NCI-H2227 (cell line): Measurements from ENCODE around the gene ATP7A.
"Not testable (repeated sequence)": the region's sequence is repeated elsewhere in the genome, so short reads cannot be mapped to it uniquely, and the experiment has no call there.

ENCODE experiments used
- DNase-seq: peaks from one replicate; lab custom pipeline; 2025; ENCODE audit not compliant: unreplicated experiment; lab: John Stamatoyannopoulos, UW

Gene ATP7A

DNA sequence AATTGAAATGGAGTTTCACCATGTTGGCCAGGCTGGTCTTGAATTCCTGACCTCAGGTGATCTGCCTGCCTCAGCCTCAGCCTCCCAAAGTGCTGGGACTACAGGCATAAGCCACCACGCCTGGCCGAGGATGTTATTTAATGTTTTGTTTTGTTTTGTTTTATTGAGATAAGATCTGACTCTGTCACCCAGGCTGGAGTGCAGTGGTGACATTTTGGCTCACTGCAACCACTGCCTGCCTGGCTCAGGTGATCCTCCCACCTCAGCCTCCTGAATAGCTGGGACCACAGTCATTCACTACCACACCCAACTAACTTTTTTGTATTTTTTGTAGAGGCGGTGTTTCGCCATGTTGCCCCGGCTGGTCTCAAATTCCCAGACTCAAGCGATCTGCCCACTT, 34.5 kb downstream of the ATP7A start:
- not testable (repeated sequence) for DNase-seq

DNA sequence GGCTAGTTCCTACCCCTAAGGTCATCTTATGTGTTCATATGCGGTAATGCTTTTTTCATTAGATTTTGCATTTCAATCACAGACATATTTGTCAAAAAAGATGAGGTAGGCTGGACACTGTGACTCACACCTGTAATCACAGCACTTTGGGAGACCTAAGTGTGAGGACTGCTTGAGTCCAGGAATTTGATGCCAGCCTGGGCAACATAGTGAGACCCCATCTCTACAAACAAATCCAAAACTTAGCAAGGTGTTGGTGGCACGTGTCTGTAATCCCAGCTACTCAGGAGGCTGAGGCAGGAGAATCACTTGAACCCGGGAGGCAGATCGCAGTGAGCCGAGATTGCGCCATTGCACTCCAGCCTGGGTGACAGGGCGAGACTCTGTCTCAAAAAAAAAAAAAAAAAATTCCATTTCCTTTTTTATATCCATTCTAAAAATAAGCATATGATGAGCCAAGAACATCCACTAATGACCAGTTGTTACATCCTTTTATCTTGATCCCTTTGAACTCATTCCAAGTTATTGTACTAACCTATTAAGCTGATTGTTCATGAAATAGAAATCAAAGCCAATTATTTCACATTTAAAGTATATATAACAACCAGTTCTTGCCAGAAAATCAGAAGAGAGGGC, 35.5 kb downstream of the ATP7A start:
- DNase-seq: no peak

DNA sequence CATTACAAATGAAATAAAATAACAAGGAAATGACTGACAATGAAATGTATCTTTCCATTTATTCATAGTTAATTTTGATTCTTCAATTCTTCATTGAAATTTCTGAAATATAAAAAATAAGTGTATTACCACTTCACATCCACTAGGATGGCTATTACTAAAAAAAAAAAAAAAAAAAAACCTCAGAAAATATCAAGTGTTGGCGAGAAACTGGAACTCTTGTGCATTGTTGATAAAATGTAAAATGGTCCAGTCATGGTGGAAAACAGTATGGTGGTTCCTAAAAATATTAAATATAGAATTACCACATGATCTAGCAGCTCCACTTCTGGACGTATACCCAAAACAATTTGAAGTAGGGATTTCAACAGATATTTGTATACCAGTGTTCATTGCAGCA, 36.1 kb downstream of the ATP7A start:
- no peak for DNase-seq

GRCh38 chrX:77949840-77950239, 39.3 kb downstream of the ATP7A start:
- no peak for DNase-seq

GRCh38 chrX:77952173-77952572, 41.7 kb downstream of the ATP7A start:
- no peak for DNase-seq

DNA sequence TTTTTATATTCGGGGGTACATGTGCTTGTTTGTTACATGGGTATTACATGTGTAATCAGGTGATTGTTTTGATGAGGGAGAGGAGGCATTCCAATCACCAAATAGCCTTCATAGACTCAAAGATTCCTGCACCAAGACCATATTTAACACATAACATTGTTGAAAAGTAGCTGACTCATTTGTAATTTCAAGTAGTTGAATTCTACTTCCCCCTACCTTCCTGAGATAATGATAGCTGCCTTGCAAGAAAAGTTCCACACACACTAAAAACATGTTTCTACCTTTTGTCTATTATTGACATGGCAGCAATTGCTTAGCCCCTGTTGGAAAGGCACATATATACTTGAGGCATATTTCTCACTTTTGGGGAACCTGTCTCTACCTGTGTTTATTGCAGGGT, 42.8 kb downstream of the ATP7A start:
- DNase-seq: no peak

- no peak for DNase-seq
Observed at GRCh38 chrX:77953708-77954107, 43.2 kb downstream of the ATP7A start.

DNA sequence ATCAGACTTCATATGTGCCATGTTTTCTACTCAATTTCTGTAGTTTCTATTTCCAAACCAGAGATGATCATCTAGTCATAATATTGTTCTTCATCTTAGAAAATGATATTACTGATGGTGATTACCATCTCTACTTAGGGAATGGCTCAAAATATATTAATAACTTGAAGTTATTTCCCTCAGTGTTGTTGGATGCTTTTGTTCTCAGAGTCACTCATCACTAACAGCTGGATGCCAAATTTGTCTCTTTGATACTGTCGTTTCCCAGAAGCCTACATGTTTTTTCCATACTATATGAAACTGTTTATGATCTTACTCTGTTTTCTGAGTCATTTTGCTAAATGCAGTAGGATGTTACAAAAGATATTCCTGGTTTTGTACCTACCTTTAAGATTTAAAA, 50.1 kb downstream of the ATP7A start:
- DNase-seq: no peak

- DNase-seq: no peak
Observed at GRCh38 chrX:77961063-77961462, 50.6 kb downstream of the ATP7A start.

GRCh38 chrX:77962068-77962902, 51.8 kb downstream of the ATP7A start:
- no peak for DNase-seq

DNA sequence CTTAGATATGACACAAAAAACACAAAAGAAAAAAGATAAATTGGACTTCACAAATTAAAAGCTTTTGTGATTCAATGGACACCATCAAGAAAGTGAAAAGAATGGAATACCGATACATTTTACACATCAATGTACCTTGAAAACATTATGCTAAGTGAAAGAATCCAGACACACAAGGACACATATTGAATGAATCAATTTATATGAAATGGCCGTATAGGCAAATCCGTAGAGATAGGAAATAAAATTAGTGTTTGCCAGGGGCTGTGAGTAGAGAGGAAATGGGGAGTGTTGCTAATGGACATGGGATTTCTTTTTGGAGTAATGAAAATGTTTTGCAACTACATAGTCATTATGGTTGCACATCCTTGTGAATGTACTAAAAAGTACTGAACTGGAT, 55.9 kb downstream of the ATP7A start:
- DNase-seq: no peak

GRCh38 chrX:77967631-77968030, 57.1 kb downstream of the ATP7A start:
- no peak for DNase-seq

DNA sequence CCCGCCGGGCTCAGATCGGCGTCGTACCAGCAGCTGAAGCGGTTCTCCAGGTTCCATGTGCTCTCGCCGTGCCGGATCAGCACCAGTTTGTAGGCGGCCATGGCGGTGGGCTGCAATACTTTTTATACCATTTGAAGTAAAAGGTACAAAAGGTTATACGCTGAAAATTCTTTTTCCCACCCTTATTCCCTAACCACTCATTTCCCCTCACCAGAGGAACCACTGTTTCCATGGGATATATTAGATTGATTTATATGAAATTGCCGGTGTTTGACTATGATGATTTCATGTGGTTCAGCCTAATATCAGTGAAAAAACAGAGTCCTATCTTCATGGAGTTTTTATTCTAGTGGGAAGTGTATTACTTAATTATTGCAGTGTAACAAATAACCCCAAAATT, 59.0 kb downstream of the ATP7A start, which contains the start of gene PGAM4:
Gene PGAM4, minus strand, starts transcription at position 101 of the 400 bp plus-strand sequence. Its CDS starts 0 bp downstream, at position 101.
- no peak for DNase-seq

DNA sequence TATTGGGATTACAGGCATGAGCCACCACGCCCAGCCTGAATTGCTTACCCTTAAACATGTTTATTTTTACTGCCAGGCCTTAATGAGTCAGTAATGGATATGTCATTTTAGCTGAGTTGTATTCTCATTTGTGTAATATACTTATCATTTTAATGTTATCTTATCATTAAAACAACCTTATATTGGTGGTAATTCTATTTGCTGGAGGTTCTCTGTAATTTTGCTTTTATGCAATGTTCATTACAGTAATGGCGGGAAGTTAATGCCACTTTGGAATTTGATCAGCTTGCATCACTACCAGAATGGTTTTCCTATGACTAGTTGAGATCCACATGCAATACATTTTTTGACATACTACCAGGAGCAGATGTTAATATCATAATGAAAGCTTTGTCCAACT, 65.3 kb downstream of the ATP7A start:
- DNase-seq: no peak

GRCh38 chrX:77977095-77977494, 66.6 kb downstream of the ATP7A start:
- DNase-seq: no peak

GRCh38 chrX:77977518-77977917, 67.0 kb downstream of the ATP7A start:
- no peak for DNase-seq

DNA sequence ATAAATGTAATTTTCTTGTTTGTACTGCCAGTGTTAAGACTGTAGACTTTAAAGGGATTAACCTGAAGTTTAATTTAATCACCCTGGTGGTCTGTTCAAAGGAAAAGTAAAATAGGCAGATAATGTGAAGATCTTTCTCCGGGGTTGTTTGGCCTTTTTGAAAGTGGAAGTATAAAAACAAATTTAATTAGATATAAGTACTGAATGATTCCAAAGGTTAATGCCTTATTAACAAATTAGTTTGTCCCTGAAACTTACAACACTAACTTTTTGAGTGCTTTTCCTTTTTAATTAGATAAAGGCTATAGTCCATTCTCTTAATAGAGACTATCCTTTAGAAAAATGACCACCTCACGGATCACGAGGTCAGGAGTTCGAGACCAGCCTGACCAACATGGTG, 69.4 kb downstream of the ATP7A start:
- DNase-seq: no peak

DNA sequence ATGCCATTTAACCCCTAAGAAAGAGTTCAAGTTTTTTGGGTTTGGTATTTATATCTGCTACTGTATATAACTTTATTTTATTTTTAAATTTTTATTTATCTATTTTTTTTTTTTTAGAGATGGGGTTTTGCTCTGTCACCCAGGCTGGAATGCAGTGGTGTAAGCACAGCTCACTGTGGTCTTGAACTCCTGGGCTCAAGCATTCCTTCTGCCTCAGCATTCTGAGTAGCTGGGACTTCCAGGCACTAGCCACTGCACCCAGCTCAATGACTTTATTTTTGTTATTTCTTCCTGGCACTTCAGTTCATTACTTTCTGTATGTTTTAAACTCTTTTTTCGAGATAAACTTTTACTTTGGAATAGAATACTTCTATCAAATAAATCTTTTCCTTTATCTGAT, 101.4 kb downstream of the ATP7A start:
- no peak for DNase-seq

DNA sequence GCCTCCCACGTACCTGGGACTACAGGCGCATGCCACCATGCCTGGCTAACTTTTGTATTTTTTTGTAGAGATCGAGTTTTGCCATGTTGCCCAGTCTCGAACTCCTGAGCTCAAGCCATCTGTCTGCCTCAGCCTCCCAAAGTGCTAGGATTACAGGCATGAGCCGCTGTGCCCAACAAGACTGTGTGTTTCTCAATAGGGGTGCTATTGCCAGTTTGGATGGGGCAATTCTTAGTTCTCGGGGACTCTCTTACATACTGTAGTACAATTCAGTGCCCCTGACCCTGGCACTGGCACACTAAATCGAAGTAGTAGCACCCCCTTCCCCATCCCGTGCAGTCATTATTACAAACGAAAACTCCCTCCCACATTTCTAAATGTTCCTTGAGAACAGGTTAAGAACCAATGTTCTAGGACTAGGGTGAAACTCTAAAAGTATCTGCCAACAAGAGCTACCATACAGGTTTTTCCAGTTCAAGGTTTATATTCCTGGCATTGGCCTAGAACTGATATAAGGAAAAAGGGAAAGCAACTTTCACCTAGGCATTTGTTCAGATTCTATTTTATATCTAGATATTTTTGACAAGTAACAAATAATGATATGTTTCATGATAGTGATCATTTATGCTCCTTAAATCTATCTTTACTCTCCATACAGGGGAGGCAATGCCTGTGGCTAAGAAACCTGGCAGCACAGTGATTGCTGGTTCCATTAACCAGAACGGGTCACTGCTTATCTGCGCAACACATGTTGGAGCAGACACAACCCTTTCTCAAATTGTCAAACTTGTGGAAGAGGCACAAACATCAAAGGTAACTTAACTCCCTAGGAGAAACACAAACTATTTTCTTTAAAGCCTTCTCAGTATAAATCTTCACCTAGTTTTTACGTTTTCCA, 109.3 kb downstream of the ATP7A start:
- no peak for DNase-seq

DNA sequence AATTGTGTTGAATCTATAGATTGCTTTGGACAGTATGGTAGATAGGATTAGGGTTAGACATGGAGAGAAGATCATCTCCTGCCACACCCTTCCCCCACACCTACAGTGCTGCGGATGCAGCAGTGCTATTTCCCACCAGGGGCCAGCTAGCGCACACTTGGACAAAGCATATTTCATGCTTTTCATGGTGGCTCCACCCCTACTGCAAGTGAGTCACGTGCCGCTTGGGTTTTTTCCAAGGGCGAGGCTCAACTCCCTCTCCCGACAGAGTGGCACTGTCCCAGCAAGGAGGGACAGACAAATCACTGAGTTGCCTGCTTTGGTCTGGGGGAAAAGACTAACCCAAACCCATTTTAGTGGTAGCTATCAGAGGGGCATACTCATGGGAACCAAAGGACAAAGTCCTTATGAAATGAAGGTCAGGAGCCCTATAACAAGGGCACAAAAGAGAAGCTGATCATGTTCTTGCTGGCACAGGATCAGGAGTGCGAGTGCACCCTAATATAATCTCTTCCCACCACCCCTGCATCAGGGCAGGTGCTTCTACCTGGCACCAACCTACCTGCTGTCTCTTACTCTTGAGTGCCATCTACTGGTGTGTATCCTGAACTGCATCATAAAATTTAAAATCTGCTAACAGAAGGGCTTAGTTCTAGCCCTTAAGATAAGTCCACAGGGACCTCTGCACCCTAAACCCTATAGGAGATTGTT, 114.0 kb downstream of the ATP7A start:
- no peak for DNase-seq

DNA sequence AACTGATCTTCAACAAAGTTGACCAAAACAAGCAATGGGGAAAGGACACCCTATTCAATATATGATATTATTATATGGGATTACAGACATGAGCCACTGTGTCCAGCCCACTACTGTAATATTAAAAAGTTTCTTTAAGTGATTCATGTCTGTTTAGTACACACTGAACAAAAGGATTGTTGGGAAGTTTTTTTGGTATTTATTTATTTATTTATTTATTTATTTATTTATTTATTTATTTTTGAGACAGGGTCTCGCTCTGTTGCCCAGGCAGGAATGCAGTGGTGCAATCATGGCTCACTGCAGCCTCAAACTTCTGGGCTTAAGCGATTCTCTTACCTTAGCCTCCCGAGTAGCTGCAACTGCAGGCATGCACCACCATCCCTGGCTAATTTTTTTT, 117.3 kb downstream of the ATP7A start:
- no peak for DNase-seq
